Panc1 (cell line): ENCODE results near the gene RABGAP1. TPM values are rescaled to one million over a fixed set of nuclear protein-coding genes. Genes with fewer than 3 reads are reported as not detected.

Source experiments
- ATAC-seq: fragments of 200-7000 bp; cut with Tn5 transposase; 2 replicates; pipeline ENCODE4 v1.9.1; 2020; ENCODE audit warnings: mild to moderate bottlenecking, moderate library complexity
- BruUV-seq: library from RNA; stranded (reverse); fragments of 400-500 nt; replicated peaks from 2 replicates; lab custom pipeline; 2021; lab: Mats Ljungman, UMichigan
- CTCF ChIA-PET: fragments of 300-600 bp; sonication (Branson Sonifier 250); formaldehyde crosslinking; loops from one replicate; lab custom pipeline; 2022; ENCODE audit warnings: antibody characterized with exemption; lab: Charles Lee
- POLR2A ChIA-PET: fragments of 300-600 bp; sonication (Branson Sonifier 250); formaldehyde crosslinking; loops from one replicate; lab custom pipeline; 2022; ENCODE audit warnings: antibody characterized with exemption; lab: Charles Lee
- DNase-seq: peaks from one replicate; pipeline ENCODE4 v3.0.0-alpha.2; 2010; ENCODE audit warnings: low read depth, low spot score
- H3K27ac ChIP-seq: 2 replicates; pipeline ENCODE4 v1.5.1; 2011; ENCODE audit warnings: mild to moderate bottlenecking, low read length, inconsistent platforms
- H3K27me3 ChIP-seq: fragments of 200-500 bp; sonication (Bioruptor generic); 2 replicates; pipeline ENCODE4 v1.6.0; 2014; ENCODE audit warnings: low read length, inconsistent platforms; ENCODE audit not compliant: control insufficient read depth, insufficient read depth
- H3K36me3 ChIP-seq: fragments of 200-500 bp; sonication (Bioruptor generic); 2 replicates; pipeline ENCODE4 v1.5.1; 2014; ENCODE audit warnings: inconsistent platforms, mild to moderate bottlenecking, low read length, moderate library complexity; ENCODE audit not compliant: control insufficient read depth, insufficient read depth
- H3K4me1 ChIP-seq: 2 replicates; pipeline ENCODE4 v1.5.1; 2011; ENCODE audit warnings: inconsistent platforms, mild to moderate bottlenecking, low read length, moderate library complexity; ENCODE audit not compliant: control insufficient read depth, insufficient read depth
- H3K4me3 ChIP-seq, 2 experiments: 2 replicates each; pipeline ENCODE4 v1.5.1; 2011 to 2012; ENCODE audit warnings: low read depth in 2 of 2, low read length in 2 of 2, mild to moderate bottlenecking in 2 of 2, inconsistent platforms in 1 of 2, moderate library complexity in 1 of 2
- H3K9me3 ChIP-seq: fragments of 200-500 bp; sonication (Bioruptor generic); 2 replicates; pipeline ENCODE4 v1.5.1; 2014; ENCODE audit warnings: low read depth, mild to moderate bottlenecking, inconsistent platforms, low read length, moderate library complexity; ENCODE audit not compliant: control insufficient read depth, insufficient read depth
- CTCF ChIP-seq: fragments of 450-650 bp; IDR thresholded peaks from 2 replicates; pipeline ENCODE4 v1.5.1; 2017; ENCODE audit warnings: mild to moderate bottlenecking
- POLR2AphosphoS5 ChIP-seq: IDR thresholded peaks from 2 replicates; pipeline ENCODE4 v1.6.1; 2012; ENCODE audit warnings: mild to moderate bottlenecking, low read depth, low read length, moderate library complexity
- REST ChIP-seq, 2 experiments: IDR thresholded peaks; 2 replicates each; pipeline ENCODE4 v1.6.1; 2011 to 2012; ENCODE audit warnings: low read depth in 2 of 2, control low read depth in 1 of 2, low read length in 1 of 2, mild to moderate bottlenecking in 1 of 2, moderate library complexity in 1 of 2; ENCODE audit not compliant: insufficient read depth in 1 of 2
- SIN3A ChIP-seq: IDR thresholded peaks from 2 replicates; pipeline ENCODE4 v1.6.1; 2012; ENCODE audit warnings: low read depth, mild to moderate bottlenecking, low read length, moderate library complexity, borderline replicate concordance; ENCODE audit not compliant: insufficient read depth
- TCF7L2 ChIP-seq: IDR thresholded peaks from 2 replicates; pipeline ENCODE4 v1.6.1; 2011; ENCODE audit warnings: mild to moderate bottlenecking, low read depth, low read length, inconsistent platforms
- in situ Hi-C: cut with HindIII; loops from 2 replicates; pipeline ENCODE4 v1.10.0; 2016; ENCODE audit warnings: low sequenced_read_pairs, low pct_unique_long_range_greater_than_20kb
- intact Hi-C: fragments of 100-400 bp; cut with micrococcal nuclease; formaldehyde crosslinking; loops from one replicate; pipeline ENCODE4 v1.10.0; 2022; ENCODE audit not compliant: unreplicated experiment
- total RNA-seq: library from RNA; stranded (reverse); gene quantifications from one replicate; pipeline ENCODE4 v1.2.1, GENCODE V29; 2021; ENCODE audit not compliant: unreplicated experiment

RABGAP1 gene
- total RNA-seq, 1 experiment from 2014 or later, result 41.4 TPM

GRCh38 chr9:122961139-122961538 is 20.3 kb downstream of the RABGAP1 start:
- BruUV-seq, result no TSS peak

GRCh38 chr9:122975196-122975595 is 34.4 kb downstream of the RABGAP1 start:
- ATAC-seq (no peak), DNase-seq (no peak)
- CTCF ChIA-PET, result no interaction called here
- no TSS peak for BruUV-seq
- peaks cover 4% of the 10 kb centered on the region; the same call in 1 of the 2 replicates for H3K36me3 ChIP-seq
- no peak overlapping the region for H3K4me3 ChIP-seq
- no peak for TF ChIP-seq SIN3A
- no peak for TF ChIP-seq REST (IDR thresholded peaks at IDR 0.05; ENCODE audit: insufficient read depth in 1 of 2, low read depth in 2 of 2, low read length in 1 of 2)
- TF ChIP-seq TCF7L2, result no peak
- TF ChIP-seq CTCF, result no peak
- no peak for TF ChIP-seq POLR2AphosphoS5
- POLR2A ChIA-PET, result no interaction called here
- no peaks in the 10 kb centered on the region for H3K4me1 ChIP-seq
- no peak overlapping the region for H3K27ac ChIP-seq
- no peaks in the 10 kb centered on the region for H3K27me3 ChIP-seq
- intact Hi-C loops, result no loop called here
- in situ Hi-C loops, result no loop called here
- no peaks in the 10 kb centered on the region for H3K9me3 ChIP-seq

More at GRCh38 chr9:122961139-122961538, 20.3 kb downstream of the RABGAP1 start:
- Histone ChIP-seq H3K9me3 (no peaks in the 10 kb centered on the region), H3K4me1 (no peaks in the 10 kb centered on the region), H3K27me3 (no peaks in the 10 kb centered on the region), H3K36me3 (no peaks in the 10 kb centered on the region; the same call in 1 of the 2 replicates), H3K4me3 (no peak overlapping the region), H3K27ac (no peak overlapping the region)
- TF ChIP-seq TCF7L2 (no peak), SIN3A (no peak), POLR2AphosphoS5 (no peak), CTCF (no peak), REST (IDR thresholded peaks at IDR 0.05; ENCODE audit: insufficient read depth in 1 of 2, low read depth in 2 of 2, low read length in 1 of 2) (no peak)
- DNase-seq (no peak), ATAC-seq (no peak)
- ChIA-PET POLR2A (no interaction called here), CTCF (no interaction called here)
- in situ Hi-C loops (no loop called here), intact Hi-C loops (no loop called here)
